ENCODE results near the gene TRIO.

Gene TRIO

GRCh38 chr5:14326035-14326903, 183.1 kb downstream of the TRIO start:
- H3K36me3 ChIP-seq (ENCODE audit: insufficient read depth, low read length), result no peaks in the 10 kb centered on the region
- H3K4me1 ChIP-seq (ENCODE audit: insufficient read depth, low read length), result no peaks in the 10 kb centered on the region
- no peak overlapping the region for H3K9ac ChIP-seq (ENCODE audit: low read depth, low read length)
- DNase-seq (no peak), ATAC-seq (ENCODE audit: insufficient read depth, low read depth) (0 out of 3 replicates have a peak, but pooled peaks have one; percentile 50)
- TF ChIP-seq CTCF (IDR thresholded peaks at IDR 0.05; ENCODE audit: borderline replicate concordance, extremely low read depth, low read length, poor library complexity, severe bottlenecking) (peak; percentile 48), EZH2 (IDR thresholded peaks at IDR 0.05; ENCODE audit: borderline replicate concordance, low read depth, low read length, severe bottlenecking) (no peak)
- no peak overlapping the region for H3K27ac ChIP-seq (ENCODE audit: low read length)
- no peaks in the 10 kb centered on the region for H4K20me1 ChIP-seq (ENCODE audit: insufficient read depth, low read length)
- H3K4me3 ChIP-seq (ENCODE audit: low read depth in 1 of 2, low read length in 2 of 2), result no peak overlapping the region
- no peak overlapping the region for H3K4me2 ChIP-seq (ENCODE audit: insufficient read depth, low read length)
- no peaks in the 10 kb centered on the region for H3K79me2 ChIP-seq (ENCODE audit: insufficient read depth, low read length)
- no peaks in the 10 kb centered on the region for H3K27me3 ChIP-seq (ENCODE audit: insufficient read depth, low read length, poor library complexity)
- no peaks in the 10 kb centered on the region for H3K9me3 ChIP-seq (ENCODE audit: insufficient read depth, low read length, severe bottlenecking)
- no peak overlapping the region for H2AFZ ChIP-seq (ENCODE audit: low read depth, low read length)

GRCh38 chr5:14327624-14328023, 184.5 kb downstream of the TRIO start:
- ATAC-seq (ENCODE audit: insufficient read depth, low read depth) (no peak), DNase-seq (no peak)
- H3K9me3 ChIP-seq (ENCODE audit: insufficient read depth, low read length, severe bottlenecking), result no peaks in the 10 kb centered on the region
- no peak overlapping the region for H3K9ac ChIP-seq (ENCODE audit: low read depth, low read length)
- H3K79me2 ChIP-seq (ENCODE audit: insufficient read depth, low read length), result no peaks in the 10 kb centered on the region
- no peak for TF ChIP-seq EZH2 (IDR thresholded peaks at IDR 0.05; ENCODE audit: borderline replicate concordance, low read depth, low read length, severe bottlenecking)
- TF ChIP-seq CTCF (IDR thresholded peaks at IDR 0.05; ENCODE audit: borderline replicate concordance, extremely low read depth, low read length, poor library complexity, severe bottlenecking), result no peak
- no peaks in the 10 kb centered on the region for H3K36me3 ChIP-seq (ENCODE audit: insufficient read depth, low read length)
- no peaks in the 10 kb centered on the region for H3K27me3 ChIP-seq (ENCODE audit: insufficient read depth, low read length, poor library complexity)
- H4K20me1 ChIP-seq (ENCODE audit: insufficient read depth, low read length), result no peaks in the 10 kb centered on the region
- H3K4me1 ChIP-seq (ENCODE audit: insufficient read depth, low read length), result no peaks in the 10 kb centered on the region
- no peak overlapping the region for H3K4me2 ChIP-seq (ENCODE audit: insufficient read depth, low read length)
- H3K27ac ChIP-seq (ENCODE audit: low read length), result no peak overlapping the region
- H3K4me3 ChIP-seq (ENCODE audit: low read depth in 1 of 2, low read length in 2 of 2), result no peak overlapping the region
- no peak overlapping the region for H2AFZ ChIP-seq (ENCODE audit: low read depth, low read length)

GRCh38 chr5:14328144-14328543, 185.0 kb downstream of the TRIO start:
- Histone ChIP-seq H3K27me3 (ENCODE audit: insufficient read depth, low read length, poor library complexity) (no peaks in the 10 kb centered on the region), H3K9me3 (ENCODE audit: insufficient read depth, low read length, severe bottlenecking) (no peaks in the 10 kb centered on the region), H3K36me3 (ENCODE audit: insufficient read depth, low read length) (no peaks in the 10 kb centered on the region), H3K27ac (ENCODE audit: low read length) (no peak overlapping the region), H3K4me1 (ENCODE audit: insufficient read depth, low read length) (no peaks in the 10 kb centered on the region), H3K79me2 (ENCODE audit: insufficient read depth, low read length) (no peaks in the 10 kb centered on the region), H2AFZ (ENCODE audit: low read depth, low read length) (no peak overlapping the region), H3K4me2 (ENCODE audit: insufficient read depth, low read length) (no peak overlapping the region), H3K9ac (ENCODE audit: low read depth, low read length) (no peak overlapping the region), H4K20me1 (ENCODE audit: insufficient read depth, low read length) (no peaks in the 10 kb centered on the region), H3K4me3 (ENCODE audit: low read depth in 1 of 2, low read length in 2 of 2) (no peak overlapping the region)
- no peak for DNase-seq
- no peak for TF ChIP-seq CTCF (IDR thresholded peaks at IDR 0.05; ENCODE audit: borderline replicate concordance, extremely low read depth, low read length, poor library complexity, severe bottlenecking)
- TF ChIP-seq EZH2 (IDR thresholded peaks at IDR 0.05; ENCODE audit: borderline replicate concordance, low read depth, low read length, severe bottlenecking), result no peak
- no peak for ATAC-seq (ENCODE audit: insufficient read depth, low read depth)
